Lower leg skin (tissue), 3 donors: ENCODE measurements around the gene NGLY1.

Experiments
- CTCF ChIP-seq, 3 donors: fragments of 450-650 bp; IDR thresholded peaks; one replicate each; pipeline ENCODE4 v1.5.1; 2016; ENCODE audit warnings: antibody characterized with exemption in 3 of 3, mild to moderate bottlenecking in 3 of 3, moderate library complexity in 2 of 3
- POLR2A ChIP-seq, 2 donors: fragments of 450-650 bp; IDR thresholded peaks; one replicate each; pipeline ENCODE4 v1.6.1; 2016 to 2017; ENCODE audit warnings: antibody characterized with exemption in 2 of 2, mild to moderate bottlenecking in 1 of 2, moderate library complexity in 1 of 2

GRCh38 chr3:25768851-25769250 is 14.4 kb downstream of the NGLY1 start:
- TF ChIP-seq CTCF (IDR thresholded peaks at IDR 0.05) (no peak), POLR2A (IDR thresholded peaks at IDR 0.05) (no peak)
